GM21360 (cell line): Measurements from ENCODE around the gene TRAF1.

Experiments used
- ATAC-seq: cut with Tn5 transposase; IDR thresholded peaks from one replicate; pipeline ENCODE4 v1.9.1; 2021; ENCODE audit warnings: mild to moderate bottlenecking, moderate library complexity; ENCODE audit not compliant: unreplicated experiment

TRAF1 gene

GRCh38 chr9:120853198-120853597 lies 73.4 kb downstream of the TRAF1 start:
- no peak for ATAC-seq
